ENCODE data around the gene TNNI3. TPM values are rescaled to one million over a fixed set of nuclear protein-coding genes. Genes with fewer than 3 reads are reported as not detected.
"Not testable (repeated sequence)": the region's sequence is repeated elsewhere in the genome, so short reads cannot be mapped to it uniquely, and the experiment has no call there.

Gene TNNI3
- total RNA-seq, 1 donor from 2014 or later: 0.40 TPM

DNA sequence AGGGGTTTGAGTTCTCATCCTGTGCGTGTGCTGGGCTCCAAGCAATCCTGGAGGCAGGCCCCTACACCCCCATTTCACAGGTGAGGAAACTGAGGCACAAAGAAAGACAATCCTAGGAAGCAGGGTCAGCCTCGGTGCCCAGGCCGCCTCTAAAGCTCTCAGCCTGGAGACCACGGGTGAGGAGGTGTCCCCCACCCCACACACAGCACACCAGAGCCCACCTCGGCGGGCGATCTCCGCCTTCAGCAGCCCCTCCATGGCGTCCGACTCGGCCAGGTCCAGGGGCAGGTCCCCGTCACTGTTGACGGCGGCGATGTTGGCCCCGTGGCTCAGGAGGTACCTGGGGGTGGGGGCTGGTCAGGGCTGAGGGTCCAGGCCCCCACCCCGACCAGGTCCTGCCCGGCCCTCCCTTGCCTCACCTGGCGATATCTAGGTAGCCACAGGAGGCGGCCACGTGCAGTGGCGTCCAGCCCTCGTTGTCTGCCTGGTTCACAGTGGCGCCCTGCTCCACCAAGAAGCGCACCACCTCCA, 45.2 kb downstream of the TNNI3 start:
- H3K4me3 ChIP-seq (ENCODE audit: low read depth, low read length): no peak overlapping the region
- no peak for DNase-seq (ENCODE audit: low read depth)
- TF ChIP-seq, protein P1, sequence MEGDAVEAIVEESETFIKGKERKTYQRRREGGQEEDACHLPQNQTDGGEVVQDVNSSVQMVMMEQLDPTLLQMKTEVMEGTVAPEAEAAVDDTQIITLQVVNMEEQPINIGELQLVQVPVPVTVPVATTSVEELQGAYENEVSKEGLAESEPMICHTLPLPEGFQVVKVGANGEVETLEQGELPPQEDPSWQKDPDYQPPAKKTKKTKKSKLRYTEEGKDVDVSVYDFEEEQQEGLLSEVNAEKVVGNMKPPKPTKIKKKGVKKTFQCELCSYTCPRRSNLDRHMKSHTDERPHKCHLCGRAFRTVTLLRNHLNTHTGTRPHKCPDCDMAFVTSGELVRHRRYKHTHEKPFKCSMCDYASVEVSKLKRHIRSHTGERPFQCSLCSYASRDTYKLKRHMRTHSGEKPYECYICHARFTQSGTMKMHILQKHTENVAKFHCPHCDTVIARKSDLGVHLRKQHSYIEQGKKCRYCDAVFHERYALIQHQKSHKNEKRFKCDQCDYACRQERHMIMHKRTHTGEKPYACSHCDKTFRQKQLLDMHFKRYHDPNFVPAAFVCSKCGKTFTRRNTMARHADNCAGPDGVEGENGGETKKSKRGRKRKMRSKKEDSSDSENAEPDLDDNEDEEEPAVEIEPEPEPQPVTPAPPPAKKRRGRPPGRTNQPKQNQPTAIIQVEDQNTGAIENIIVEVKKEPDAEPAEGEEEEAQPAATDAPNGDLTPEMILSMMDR (conservative IDR thresholded peaks at IDR 0.05; ENCODE audit: low read depth, low read length): no peak

DNA sequence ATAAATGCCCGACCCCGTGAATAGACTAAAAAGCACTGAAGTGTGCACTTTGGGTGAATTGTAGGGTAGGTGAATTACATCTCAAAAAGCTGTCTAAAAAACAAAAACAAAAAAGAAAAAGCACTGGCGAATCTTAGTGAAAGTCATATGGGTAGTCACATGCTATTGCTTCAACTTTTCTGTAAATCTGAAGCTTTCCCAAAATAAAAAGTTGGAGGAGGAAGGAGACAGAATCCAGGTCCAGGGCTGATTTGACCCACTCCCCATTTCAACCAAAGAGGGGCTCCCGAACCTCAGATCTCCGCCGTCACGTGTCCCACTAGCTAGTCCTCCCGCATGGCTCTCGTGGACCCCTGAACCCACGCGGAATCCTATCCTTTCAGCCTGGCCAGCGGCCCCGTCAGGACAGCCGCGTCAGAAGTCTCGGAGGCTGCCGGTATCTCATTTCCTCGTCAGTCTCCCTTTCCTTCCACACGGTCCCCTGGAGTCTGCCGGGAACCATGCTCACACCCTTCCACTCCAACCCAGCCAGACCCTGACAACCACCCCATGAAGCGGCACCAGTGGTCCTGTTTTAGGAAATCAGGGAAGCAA, 46.2 kb downstream of the TNNI3 start:
- TF ChIP-seq, protein P1 (conservative IDR thresholded peaks at IDR 0.05; ENCODE audit: low read depth, low read length): no peak
- H3K4me3 ChIP-seq (ENCODE audit: low read depth, low read length): no peak overlapping the region
- no peak for DNase-seq (ENCODE audit: low read depth)

DNA sequence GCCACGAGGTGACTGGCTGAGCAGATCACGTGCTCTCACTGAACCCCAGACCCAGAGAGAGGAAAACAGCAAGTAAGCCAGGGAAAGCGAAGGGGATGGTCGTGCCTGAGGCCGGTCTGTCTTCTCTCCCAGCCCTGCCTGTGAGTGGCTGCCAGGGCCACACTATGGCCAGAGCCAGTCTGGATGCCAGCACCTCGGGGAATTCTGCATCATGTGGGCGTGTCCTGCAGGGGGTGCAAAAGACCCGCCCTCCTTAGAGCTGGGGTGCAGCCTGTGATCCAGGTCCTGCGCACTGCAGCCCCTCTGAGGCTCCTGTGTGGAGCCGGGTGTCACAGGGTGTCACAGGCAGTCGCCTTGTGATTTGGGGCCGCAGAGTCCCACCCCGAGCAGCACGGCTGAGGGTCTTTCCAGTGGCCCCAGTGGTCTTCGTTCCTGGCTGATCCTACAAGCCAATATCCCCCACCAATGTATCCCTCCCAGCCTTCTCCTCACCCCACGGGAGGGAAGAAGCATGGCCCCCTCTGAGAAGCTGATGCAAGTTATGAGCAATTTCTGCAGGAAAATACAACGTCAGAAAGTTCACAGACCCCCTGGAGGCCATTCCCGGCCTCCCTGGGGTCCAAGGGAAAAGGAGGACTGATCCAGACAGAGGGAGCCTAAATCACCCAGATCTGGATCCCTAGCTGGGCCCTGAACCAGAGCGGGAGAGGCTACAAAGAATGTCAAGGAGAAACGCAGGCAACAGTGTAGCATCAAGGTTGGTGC, 47.8 kb downstream of the TNNI3 start:
- no peak overlapping the region for H3K4me3 ChIP-seq (ENCODE audit: low read depth, low read length)
- no peak for DNase-seq (ENCODE audit: low read depth)
- TF ChIP-seq, protein P1 (conservative IDR thresholded peaks at IDR 0.05; ENCODE audit: low read depth, low read length): no peak

DNA sequence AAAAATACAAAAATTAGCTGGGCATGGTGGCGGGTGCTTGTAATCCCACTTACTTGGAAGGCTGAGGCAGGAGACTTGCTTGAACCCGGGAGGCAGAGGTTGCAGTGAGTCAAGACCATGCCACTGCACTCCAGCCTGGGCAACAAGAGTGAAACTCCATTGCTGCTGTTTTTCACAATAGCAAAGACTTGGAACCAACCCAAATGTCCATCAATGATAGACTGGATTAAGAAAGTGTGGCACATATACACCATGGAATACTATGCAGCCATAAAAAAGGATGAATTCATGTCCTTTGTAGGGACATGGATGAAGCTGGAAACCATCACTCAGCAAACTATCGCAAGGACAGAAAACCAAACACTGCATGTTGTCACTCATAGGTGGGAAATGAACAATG, 50.3 kb downstream of the TNNI3 start:
- not testable (repeated sequence) for DNase-seq (ENCODE audit: low read depth); H3K4me3 ChIP-seq (ENCODE audit: low read depth, low read length)

DNA sequence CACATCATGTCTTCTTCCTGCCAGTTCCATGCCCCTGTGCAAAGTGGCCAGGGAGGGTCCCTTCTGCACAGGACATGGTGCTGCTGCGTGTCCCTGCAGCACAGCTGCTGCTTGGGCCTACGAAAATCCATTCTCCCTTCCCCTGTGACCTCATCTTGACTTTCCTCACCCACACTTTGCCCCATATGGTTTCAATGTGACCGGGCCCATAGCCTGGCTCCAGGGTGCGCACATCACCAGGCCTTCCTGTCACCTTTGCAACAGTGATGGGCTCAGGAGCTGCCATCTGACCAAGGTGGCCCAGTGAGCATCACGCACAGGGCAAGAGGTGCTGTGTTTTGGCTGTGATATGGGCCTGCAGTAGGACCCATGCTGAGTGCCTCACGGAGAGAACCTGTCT, 50.9 kb downstream of the TNNI3 start:
- H3K4me3 ChIP-seq (ENCODE audit: low read depth, low read length): no peak overlapping the region
- no peak for DNase-seq (ENCODE audit: low read depth)
- TF ChIP-seq, protein P1 (conservative IDR thresholded peaks at IDR 0.05; ENCODE audit: low read depth, low read length): no peak

DNA sequence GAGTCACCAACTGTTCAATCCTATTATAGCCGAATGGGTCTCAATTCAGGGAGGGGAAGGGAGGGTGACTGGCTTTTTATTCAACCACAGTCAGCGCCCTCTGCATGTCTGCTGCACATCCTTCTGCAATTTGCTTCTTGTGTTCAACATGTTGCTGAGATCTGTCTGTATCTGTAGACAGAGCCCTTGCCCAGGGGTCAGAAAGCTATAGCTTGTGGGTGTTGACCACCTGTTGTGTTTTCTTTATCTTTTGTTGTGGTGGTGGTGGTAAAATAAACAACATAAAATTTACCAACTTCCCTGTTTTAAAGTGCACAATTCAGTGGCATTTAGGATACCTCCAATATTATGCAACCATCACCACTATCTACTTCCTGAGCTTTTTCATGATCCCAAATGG, 52.3 kb downstream of the TNNI3 start:
- TF ChIP-seq, protein P1 (conservative IDR thresholded peaks at IDR 0.05; ENCODE audit: low read depth, low read length): no peak
- no peak for DNase-seq (ENCODE audit: low read depth)
- H3K4me3 ChIP-seq (ENCODE audit: low read depth, low read length): no peak overlapping the region

DNA sequence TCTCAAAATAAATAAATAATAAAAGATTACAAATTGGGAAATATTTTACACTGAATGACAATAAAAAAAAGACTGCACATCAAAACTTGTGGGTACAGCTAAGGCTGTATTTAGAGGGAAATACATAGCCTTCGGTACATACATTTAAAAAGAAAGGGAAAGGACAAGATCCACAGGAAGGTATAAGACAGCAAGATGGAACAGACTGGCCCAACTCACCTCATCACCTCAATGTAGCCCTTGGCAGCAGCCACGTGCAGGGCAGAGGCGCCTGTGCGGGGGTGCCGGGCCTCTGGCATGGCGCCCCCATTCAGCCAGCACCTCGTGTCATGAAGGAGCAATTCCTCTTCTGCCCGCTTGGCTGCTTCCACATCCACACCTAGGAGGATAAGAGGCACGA, 54.3 kb downstream of the TNNI3 start:
- no peak for DNase-seq (ENCODE audit: low read depth)

More for the DNA sequence above, 54.3 kb downstream of the TNNI3 start:
- H3K4me3 ChIP-seq (ENCODE audit: low read depth, low read length): no peak overlapping the region
- TF ChIP-seq, protein P1 (conservative IDR thresholded peaks at IDR 0.05; ENCODE audit: low read depth, low read length): no peak

Other genes with a start within 250 kb of the TNNI3 start
- not detected in 2 replicates for gene NLRP7, start 210.2 kb downstream of the TNNI3 start, total RNA-seq
- 12.4 and 28.3 TPM in 2 replicates for gene NLRP2, start 191.4 kb downstream of the TNNI3 start, total RNA-seq
- gene GP6, start 119.5 kb downstream of the TNNI3 start, total RNA-seq: not detected in 2 replicates
- 13.8 and 21.1 TPM in 2 replicates for gene RDH13, start 94.6 kb downstream of the TNNI3 start, total RNA-seq
- gene EPS8L1, start 81.9 kb downstream of the TNNI3 start, total RNA-seq: 17.3 and 33.8 TPM in 2 replicates
- gene PPP1R12C, start 40.1 kb downstream of the TNNI3 start, total RNA-seq: 53.8 and 68.7 TPM in 2 replicates
- 1.8 and 24.4 TPM in 2 replicates for gene TNNT1, start 8.5 kb downstream of the TNNI3 start, total RNA-seq
- 0.51 and 7.0 TPM in 2 replicates for gene DNAAF3, start 8.9 kb upstream of the TNNI3 start, total RNA-seq
- gene SYT5, start 22.6 kb upstream of the TNNI3 start, total RNA-seq: 0.29 TPM in 1 of 2 replicates, not detected in the other
- 1.1 and 2.8 TPM in 2 replicates for gene PTPRH, start 51.8 kb upstream of the TNNI3 start, total RNA-seq
- 2.1 and 2.6 TPM in 2 replicates for gene TMEM86B, start 71.0 kb upstream of the TNNI3 start, total RNA-seq
- 43.8 and 62.5 TPM in 2 replicates for gene PPP6R1, start 101.3 kb upstream of the TNNI3 start, total RNA-seq
- 67.3 and 73.9 TPM in 2 replicates for gene HSPBP1, start 122.4 kb upstream of the TNNI3 start, total RNA-seq
- 2.0 and 16.1 TPM in 2 replicates for gene BRSK1, start 126.3 kb upstream of the TNNI3 start, total RNA-seq
- not detected in 2 replicates for gene TMEM150B, start 167.6 kb upstream of the TNNI3 start, total RNA-seq
- 5.1 and 18.5 TPM in 2 replicates for gene KMT5C, start 182.1 kb upstream of the TNNI3 start, total RNA-seq
- gene COX6B2, start 197.0 kb upstream of the TNNI3 start, total RNA-seq: 0.23 TPM in 1 of 2 replicates, not detected in the other
- not detected in 2 replicates for gene GARIN5B, start 205.5 kb upstream of the TNNI3 start, total RNA-seq
- gene IL11, start 212.7 kb upstream of the TNNI3 start, total RNA-seq: 31.0 and 42.8 TPM in 2 replicates
- not detected in 2 replicates for gene TMEM190, start 219.1 kb upstream of the TNNI3 start, total RNA-seq
- gene TMEM238, start 226.6 kb upstream of the TNNI3 start, total RNA-seq: 16.3 and 21.4 TPM in 2 replicates
- 412 and 480 TPM in 2 replicates for gene RPL28, start 228.2 kb upstream of the TNNI3 start, total RNA-seq

Measured in epithelial cell of proximal tubule (primary cell).